Measurements from ENCODE around the gene IPCEF1.

The IPCEF1 gene

DNA sequence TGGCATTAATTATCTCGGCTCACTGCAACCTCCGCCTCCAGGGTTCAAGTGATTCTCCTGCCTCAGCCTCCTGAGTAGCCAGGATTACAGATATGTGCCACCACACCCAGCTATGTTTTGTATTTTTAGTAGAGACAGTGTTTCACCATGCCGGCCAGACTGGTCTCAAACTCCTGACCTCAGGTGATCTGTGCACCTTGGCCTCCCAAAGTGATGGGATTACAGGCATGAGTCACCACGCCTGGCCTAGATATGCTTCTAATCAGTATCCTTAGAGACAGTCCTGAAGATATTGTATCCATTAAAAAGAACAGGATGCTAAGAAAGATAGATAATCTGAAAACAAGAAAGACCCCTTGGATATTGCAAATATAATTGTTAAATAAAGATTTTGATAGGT is 3.1 kb upstream of the IPCEF1 start:
- TF ChIP-seq, protein P1, sequence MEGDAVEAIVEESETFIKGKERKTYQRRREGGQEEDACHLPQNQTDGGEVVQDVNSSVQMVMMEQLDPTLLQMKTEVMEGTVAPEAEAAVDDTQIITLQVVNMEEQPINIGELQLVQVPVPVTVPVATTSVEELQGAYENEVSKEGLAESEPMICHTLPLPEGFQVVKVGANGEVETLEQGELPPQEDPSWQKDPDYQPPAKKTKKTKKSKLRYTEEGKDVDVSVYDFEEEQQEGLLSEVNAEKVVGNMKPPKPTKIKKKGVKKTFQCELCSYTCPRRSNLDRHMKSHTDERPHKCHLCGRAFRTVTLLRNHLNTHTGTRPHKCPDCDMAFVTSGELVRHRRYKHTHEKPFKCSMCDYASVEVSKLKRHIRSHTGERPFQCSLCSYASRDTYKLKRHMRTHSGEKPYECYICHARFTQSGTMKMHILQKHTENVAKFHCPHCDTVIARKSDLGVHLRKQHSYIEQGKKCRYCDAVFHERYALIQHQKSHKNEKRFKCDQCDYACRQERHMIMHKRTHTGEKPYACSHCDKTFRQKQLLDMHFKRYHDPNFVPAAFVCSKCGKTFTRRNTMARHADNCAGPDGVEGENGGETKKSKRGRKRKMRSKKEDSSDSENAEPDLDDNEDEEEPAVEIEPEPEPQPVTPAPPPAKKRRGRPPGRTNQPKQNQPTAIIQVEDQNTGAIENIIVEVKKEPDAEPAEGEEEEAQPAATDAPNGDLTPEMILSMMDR (conservative IDR thresholded peaks at IDR 0.05) = no peak
- TF ChIP-seq ZFX (IDR thresholded peaks at IDR 0.05) = no peak
- H3K27ac ChIP-seq = no peak overlapping the region

- no peak for TF ChIP-seq ZFX (IDR thresholded peaks at IDR 0.05)
- TF ChIP-seq, protein P1 (conservative IDR thresholded peaks at IDR 0.05) = no peak
- no peak overlapping the region for H3K27ac ChIP-seq
Measured at GRCh38 chr6:154359161-154359574, 2.6 kb upstream of the IPCEF1 start.

DNA sequence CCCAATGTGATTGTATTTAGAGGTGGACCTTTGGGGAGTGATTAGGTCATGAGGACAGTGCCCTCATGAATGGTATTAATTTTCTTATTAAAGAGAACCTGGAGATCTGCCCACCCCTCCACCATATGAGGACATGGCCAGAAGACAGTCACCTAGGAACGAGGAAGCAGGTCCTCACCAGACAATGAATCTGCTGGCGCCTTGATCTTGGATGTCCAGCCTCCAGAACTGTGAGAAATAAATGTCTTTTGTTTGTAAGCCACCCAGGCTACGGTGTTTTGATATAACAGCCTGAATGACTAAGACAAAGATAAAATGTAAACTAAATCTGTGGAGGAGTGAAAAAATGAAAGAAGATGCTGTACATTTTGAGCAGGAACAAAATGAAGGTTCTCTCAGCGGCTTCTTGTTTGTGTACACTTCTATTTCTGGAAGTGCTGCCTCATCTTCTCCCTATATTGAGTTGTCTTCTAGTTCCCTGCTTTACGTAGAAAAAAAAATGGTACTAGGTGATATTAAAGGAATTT is 1.5 kb upstream of the IPCEF1 start:
- TF ChIP-seq ZFX (IDR thresholded peaks at IDR 0.05) = no peak
- TF ChIP-seq, protein P1 (conservative IDR thresholded peaks at IDR 0.05) = no peak
- no peak overlapping the region for H3K27ac ChIP-seq

DNA sequence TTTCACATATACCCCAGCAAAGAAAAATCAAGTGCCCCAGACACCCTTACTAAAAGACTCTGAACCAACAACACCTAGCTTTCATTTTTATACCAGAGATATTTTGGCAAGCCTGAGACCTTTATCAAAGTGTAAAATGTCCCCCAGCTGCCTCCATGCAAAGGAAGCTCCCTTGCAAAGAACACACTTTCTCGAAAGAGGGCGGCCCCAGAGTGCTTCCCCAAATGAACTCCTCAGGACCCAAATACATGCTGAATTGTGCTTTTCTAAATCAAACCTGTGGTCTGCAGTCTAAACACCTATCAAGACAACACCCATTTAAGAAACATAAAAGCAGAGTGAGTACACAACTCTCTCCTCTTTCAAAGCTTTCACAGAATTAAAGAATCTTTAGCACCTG is 490 bp downstream of the IPCEF1 start:
- H3K27ac ChIP-seq = no peak overlapping the region

GRCh38 chr6:154354265-154354777 is 2.3 kb downstream of the IPCEF1 start:
- TF ChIP-seq, protein P1 (conservative IDR thresholded peaks at IDR 0.05) = no peak
- no peak for TF ChIP-seq ZFX (IDR thresholded peaks at IDR 0.05)
- H3K27ac ChIP-seq = no peak overlapping the region

More for the DNA sequence above, 490 bp downstream of the IPCEF1 start:
- no peak for TF ChIP-seq ZFX (IDR thresholded peaks at IDR 0.05)
- TF ChIP-seq, protein P1 (conservative IDR thresholded peaks at IDR 0.05) = no peak

DNA sequence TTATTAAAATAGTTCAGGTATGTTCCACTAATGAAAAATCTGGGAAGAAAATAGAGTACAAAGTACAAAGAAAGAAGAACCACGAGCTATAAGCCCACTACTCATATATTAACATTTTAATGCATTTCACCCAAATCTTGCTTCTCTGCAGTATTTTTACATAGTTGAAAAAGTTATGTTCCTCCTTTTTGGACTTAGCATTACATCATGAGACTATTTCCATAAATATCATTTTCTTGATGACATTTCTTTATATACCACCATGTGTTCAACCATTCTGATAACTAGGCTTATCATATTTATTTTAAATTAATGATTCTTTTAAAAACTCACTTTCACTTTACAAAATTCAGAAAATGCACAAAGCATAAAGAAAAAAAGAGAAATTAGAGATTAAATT is 3.0 kb downstream of the IPCEF1 start:
- H3K27ac ChIP-seq = no peak overlapping the region
- TF ChIP-seq ZFX (IDR thresholded peaks at IDR 0.05) = no peak
- TF ChIP-seq, protein P1 (conservative IDR thresholded peaks at IDR 0.05) = no peak

DNA sequence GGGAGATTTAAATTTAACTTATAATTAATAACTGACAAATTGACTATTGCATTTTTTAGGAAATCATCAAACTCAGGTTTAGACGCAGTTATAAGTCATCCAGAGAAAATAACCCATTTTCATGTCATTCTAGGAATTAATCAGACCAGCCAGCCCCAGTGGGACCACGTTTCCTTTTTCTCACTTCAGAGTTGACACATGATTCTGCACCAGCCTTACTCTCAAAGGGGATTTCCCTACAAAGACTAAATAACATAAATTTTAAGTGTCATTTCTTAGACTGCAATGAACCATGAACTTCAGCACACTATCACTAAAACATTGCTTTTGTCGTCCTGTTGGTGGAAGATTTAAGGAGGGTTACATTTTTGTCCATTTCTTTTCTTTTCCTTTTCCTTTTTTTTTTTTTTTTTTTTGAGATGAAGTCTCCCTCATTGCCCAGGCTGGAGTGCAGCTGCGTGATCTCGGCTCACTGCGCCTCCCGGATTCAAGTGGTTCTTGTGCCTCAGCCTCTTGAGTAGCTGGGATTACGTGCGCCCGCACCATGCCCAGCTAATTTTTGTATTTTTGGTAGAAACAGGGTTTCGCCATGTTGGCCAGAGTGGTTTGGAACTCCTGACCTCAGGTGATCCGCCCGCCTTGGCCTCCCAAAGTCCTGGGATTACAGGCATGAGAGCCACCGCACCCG is 3.6 kb downstream of the IPCEF1 start:
- TF ChIP-seq, protein P1 (conservative IDR thresholded peaks at IDR 0.05) = no peak
- TF ChIP-seq ZFX (IDR thresholded peaks at IDR 0.05) = no peak
- H3K27ac ChIP-seq = no peak overlapping the region
